HG03354 (cell line): ENCODE results near the gene CR1.
"Not testable (repeated sequence)": the region's sequence is repeated elsewhere in the genome, so short reads cannot be mapped to it uniquely, and the experiment has no call there.

ENCODE experiments used
- ATAC-seq: cut with Tn5 transposase; IDR thresholded peaks from one replicate; pipeline ENCODE4 v1.9.1; 2021; ENCODE audit warnings: mild to moderate bottlenecking; ENCODE audit not compliant: unreplicated experiment, poor library complexity, severe bottlenecking

CR1 gene

GRCh38 chr1:207501071-207501470 lies 5.1 kb downstream of the CR1 start:
- ATAC-seq = no peak

- ATAC-seq = no peak
These were observed 6.8 kb downstream of the CR1 start for GRCh38 chr1:207502726-207503125.

GRCh38 chr1:207503950-207504349 lies 8.0 kb downstream of the CR1 start:
- no peak for ATAC-seq

GRCh38 chr1:207504438-207504837 lies 8.5 kb downstream of the CR1 start:
- ATAC-seq = no peak

GRCh38 chr1:207510444-207510843 lies 14.5 kb downstream of the CR1 start:
- ATAC-seq = no peak

GRCh38 chr1:207514890-207515289 lies 18.9 kb downstream of the CR1 start:
- ATAC-seq = no peak

- no peak for ATAC-seq
These were observed 20.8 kb downstream of the CR1 start for GRCh38 chr1:207516729-207517128.

- ATAC-seq = no peak
These were observed 22.8 kb downstream of the CR1 start for GRCh38 chr1:207518608-207519236.

- no peak for ATAC-seq
These were observed 23.8 kb downstream of the CR1 start for GRCh38 chr1:207519505-207520399.

GRCh38 chr1:207520400-207521345 lies 24.7 kb downstream of the CR1 start:
- ATAC-seq = not testable (repeated sequence)

- ATAC-seq = not testable (repeated sequence)
These were observed 29.3 kb downstream of the CR1 start for GRCh38 chr1:207525239-207525638.

GRCh38 chr1:207528401-207528800 lies 32.4 kb downstream of the CR1 start:
- not testable (repeated sequence) for ATAC-seq

GRCh38 chr1:207536263-207536662 lies 40.3 kb downstream of the CR1 start:
- ATAC-seq = not testable (repeated sequence)

- ATAC-seq = not testable (repeated sequence)
These were observed 50.9 kb downstream of the CR1 start for GRCh38 chr1:207546677-207547357.

- ATAC-seq = not testable (repeated sequence)
These were observed 58.9 kb downstream of the CR1 start for GRCh38 chr1:207554823-207555222.

GRCh38 chr1:207565546-207566468 lies 69.8 kb downstream of the CR1 start:
- no peak for ATAC-seq

- ATAC-seq = not testable (repeated sequence)
These were observed 76.0 kb downstream of the CR1 start for GRCh38 chr1:207571926-207572325.

- not testable (repeated sequence) for ATAC-seq
These were observed 77.1 kb downstream of the CR1 start for GRCh38 chr1:207573074-207573473.
